ENCODE measurements around the gene POPDC3.

GRCh38 chr6:105196076-105196475 lies 16.3 kb upstream of the POPDC3 start:
- TF ChIP-seq CTCF (conservative IDR thresholded peaks at IDR 0.05), result no peak
- no peak for TF ChIP-seq EZH2 (IDR thresholded peaks at IDR 0.05; ENCODE audit: low read depth)

Data from PC-9 (cell line).